Epithelial cell of prostate (primary cell): ENCODE results near the gene HMGA1.
A peak's percentile ranks its signal among the peaks of the same experiment; 100 is the strongest.

Experiments
- DNase-seq: peaks from one replicate; pipeline ENCODE4 v3.0.0-alpha.2; 2011; ENCODE audit warnings: low read depth, low spot score
- H3K27ac ChIP-seq: fragments of 450-650 bp; 2 replicates; pipeline ENCODE4 v1.5.1; 2017; ENCODE audit warnings: mild to moderate bottlenecking

Gene HMGA1

GRCh38 chr6:34236443-34237315, at the start of gene HMGA1:
TSS of gene HMGA1 (plus strand) at chr6:34236873. CDS start at chr6:34240781, 3,908 bp downstream.
- H3K27ac ChIP-seq = peak within 1 kb of the TSS; percentile 95
- no peak for DNase-seq

- no peak for DNase-seq
- no peak overlapping the region for H3K27ac ChIP-seq
These were observed 46.7 kb upstream of the HMGA1 start for GRCh38 chr6:34189806-34190503.

- DNase-seq = no peak
- H3K27ac ChIP-seq = no peak overlapping the region
These were observed 46.1 kb upstream of the HMGA1 start for GRCh38 chr6:34190504-34191122.

GRCh38 chr6:34194772-34195171, 41.9 kb upstream of the HMGA1 start:
- DNase-seq = no peak
- H3K27ac ChIP-seq = no peak overlapping the region

- no peak for DNase-seq
- H3K27ac ChIP-seq = no peak overlapping the region
These were observed 41.0 kb upstream of the HMGA1 start for GRCh38 chr6:34195726-34196115.

- no peak overlapping the region for H3K27ac ChIP-seq
- DNase-seq = no peak
These were observed 40.4 kb upstream of the HMGA1 start for GRCh38 chr6:34196116-34196832.

GRCh38 chr6:34196833-34197195, 39.9 kb upstream of the HMGA1 start:
- DNase-seq = no peak
- no peak overlapping the region for H3K27ac ChIP-seq

GRCh38 chr6:34200340-34200971, 36.2 kb upstream of the HMGA1 start:
- no peak for DNase-seq
- no peak overlapping the region for H3K27ac ChIP-seq

GRCh38 chr6:34201455-34202107, 35.1 kb upstream of the HMGA1 start:
- no peak for DNase-seq
- no peak overlapping the region for H3K27ac ChIP-seq

GRCh38 chr6:34202329-34203201, 34.1 kb upstream of the HMGA1 start:
- no peak for DNase-seq
- no peak overlapping the region for H3K27ac ChIP-seq

GRCh38 chr6:34204693-34205092, 32.0 kb upstream of the HMGA1 start:
- no peak overlapping the region for H3K27ac ChIP-seq
- no peak for DNase-seq

GRCh38 chr6:34205466-34205865, 31.2 kb upstream of the HMGA1 start:
- peak; percentile 39 for DNase-seq
- peak overlapping the region; percentile 27 for H3K27ac ChIP-seq

GRCh38 chr6:34205916-34206315, 30.8 kb upstream of the HMGA1 start:
- no peak for DNase-seq
- H3K27ac ChIP-seq = peak overlapping the region; percentile 27

GRCh38 chr6:34206726-34207125, 29.9 kb upstream of the HMGA1 start:
- H3K27ac ChIP-seq = no peak overlapping the region
- DNase-seq = no peak

- no peak for DNase-seq
These were observed 28.8 kb upstream of the HMGA1 start for GRCh38 chr6:34207695-34208443.

GRCh38 chr6:34213772-34214171, 22.9 kb upstream of the HMGA1 start:
- DNase-seq = no peak
- no peak overlapping the region for H3K27ac ChIP-seq

More at GRCh38 chr6:34207695-34208443, 28.8 kb upstream of the HMGA1 start:
- no peak overlapping the region for H3K27ac ChIP-seq

- H3K27ac ChIP-seq = no peak overlapping the region
- DNase-seq = no peak
These were observed 18.0 kb upstream of the HMGA1 start for GRCh38 chr6:34218691-34219090.

GRCh38 chr6:34223381-34223955, 13.2 kb upstream of the HMGA1 start:
- H3K27ac ChIP-seq = peak overlapping the region; percentile 50
- no peak for DNase-seq
